Keratinocyte (primary cell): ENCODE data around the gene AEBP1.

ENCODE experiments used
- EZH2 ChIP-seq: IDR thresholded peaks from one replicate; pipeline ENCODE4 v1.6.1; 2012; ENCODE audit warnings: inconsistent platforms, mild to moderate bottlenecking, low read length, moderate library complexity
- TF ChIP-seq, protein P1 (sequence below), 3 experiments: IDR thresholded peaks in 1 of 3; conservative IDR thresholded peaks in 1 of 3; optimal IDR thresholded peaks in 1 of 3; 2 replicates in 2 of 3; 3 replicates in 1 of 3; pipeline versions ENCODE3 to v1.5.1; 2011; ENCODE audit warnings: low read length in 3 of 3, mild to moderate bottlenecking in 3 of 3, moderate library complexity in 2 of 3, control low read depth in 1 of 3, inconsistent platforms in 1 of 3; ENCODE audit not compliant: insufficient read depth in 2 of 3; ENCODE audit errors: extremely low read depth in 1 of 3

GRCh38 chr7:44062180-44062902 lies 41.8 kb upstream of the AEBP1 start:
- TF ChIP-seq, protein P1, sequence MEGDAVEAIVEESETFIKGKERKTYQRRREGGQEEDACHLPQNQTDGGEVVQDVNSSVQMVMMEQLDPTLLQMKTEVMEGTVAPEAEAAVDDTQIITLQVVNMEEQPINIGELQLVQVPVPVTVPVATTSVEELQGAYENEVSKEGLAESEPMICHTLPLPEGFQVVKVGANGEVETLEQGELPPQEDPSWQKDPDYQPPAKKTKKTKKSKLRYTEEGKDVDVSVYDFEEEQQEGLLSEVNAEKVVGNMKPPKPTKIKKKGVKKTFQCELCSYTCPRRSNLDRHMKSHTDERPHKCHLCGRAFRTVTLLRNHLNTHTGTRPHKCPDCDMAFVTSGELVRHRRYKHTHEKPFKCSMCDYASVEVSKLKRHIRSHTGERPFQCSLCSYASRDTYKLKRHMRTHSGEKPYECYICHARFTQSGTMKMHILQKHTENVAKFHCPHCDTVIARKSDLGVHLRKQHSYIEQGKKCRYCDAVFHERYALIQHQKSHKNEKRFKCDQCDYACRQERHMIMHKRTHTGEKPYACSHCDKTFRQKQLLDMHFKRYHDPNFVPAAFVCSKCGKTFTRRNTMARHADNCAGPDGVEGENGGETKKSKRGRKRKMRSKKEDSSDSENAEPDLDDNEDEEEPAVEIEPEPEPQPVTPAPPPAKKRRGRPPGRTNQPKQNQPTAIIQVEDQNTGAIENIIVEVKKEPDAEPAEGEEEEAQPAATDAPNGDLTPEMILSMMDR (optimal IDR thresholded peaks at IDR 0.05 in 1 of 3, IDR thresholded peaks at IDR 0.05 in 1 of 3, conservative IDR thresholded peaks at IDR 0.05 in 1 of 3; ENCODE audit: extremely low read depth in 1 of 3, insufficient read depth in 2 of 3, low read length in 3 of 3), result no peak
- TF ChIP-seq EZH2, result no peak
